K562 (cell line): Measurements from ENCODE around the gene PRDX1. TPM values are rescaled to one million over a fixed set of nuclear protein-coding genes. Genes with fewer than 3 reads are reported as not detected.

Experiments
- ATAC-seq: fragments of 200-7000 bp; cut with Tn5 transposase; 3 replicates; pipeline ENCODE4 v1.9.1; 2020; ENCODE audit warnings: moderate library complexity
- BruUV-seq: library from RNA; stranded (reverse); fragments of 400-500 nt; replicated peaks from 2 replicates; lab custom pipeline; 2021; lab: Mats Ljungman, UMichigan
- CTCF ChIA-PET: fragments of 300-600 bp; formaldehyde crosslinking; extraction: SDS; loops from one replicate; lab custom pipeline; 2021; ENCODE audit warnings: low intra/inter-chr PET ratio; lab: Yijun Ruan, JAX
- POLR2A ChIA-PET: fragments of 300-600, 350-650 bp; sonication (Branson Sonifier 250); formaldehyde crosslinking; extraction: SDS; loops from one replicate; lab custom pipeline; 2021; ENCODE audit warnings: antibody characterized with exemption, inconsistent platforms; lab: Yijun Ruan, JAX
- DNase-seq, 4 experiments: peaks; one replicate each; pipeline versions ENCODE4 v3.0.0 to v3.0.0-alpha.2; 2011 to 2018; ENCODE audit warnings: low spot score in 3 of 4, mixed read lengths in 3 of 4; ENCODE audit errors: extremely low read depth in 1 of 4
- FAIRE-seq: peaks from 2 replicates; lab custom pipeline; 2011; peaks lifted over from hg19 to GRCh38; lab: Jason Lieb, UNC
- H2AFZ ChIP-seq: 2 replicates; pipeline ENCODE4 v1.6.0; 2011; ENCODE audit warnings: low read depth, low read length, control low read depth, inconsistent platforms
- H3K27ac ChIP-seq: fragments of 200-600 bp; 3 replicates; pipeline ENCODE4 v1.8.0; 2011; ENCODE audit warnings: low read depth, mild to moderate bottlenecking, control low read depth, inconsistent platforms, low read length, moderate library complexity, mixed read lengths; ENCODE audit errors: extremely low read depth
- H3K27me3 ChIP-seq, 2 experiments: fragments of 300-600 bp in 1 of 2; 2 replicates in 1 of 2; 3 replicates in 1 of 2; pipeline versions ENCODE4 v1.6.0 to v1.8.0; 2011; ENCODE audit warnings: inconsistent platforms in 2 of 2, low read length in 2 of 2, mild to moderate bottlenecking in 1 of 2, mixed read lengths in 1 of 2, moderate library complexity in 1 of 2; ENCODE audit not compliant: control insufficient read depth in 2 of 2, insufficient read depth in 2 of 2
- H3K36me3 ChIP-seq: fragments of 300-600 bp; 3 replicates; pipeline ENCODE4 v1.8.0; 2011; ENCODE audit warnings: mild to moderate bottlenecking, low read length, inconsistent platforms; ENCODE audit not compliant: control insufficient read depth, insufficient read depth
- H3K4me1 ChIP-seq, 2 experiments: fragments of 200-600 bp in 1 of 2; replicated peaks in 1 of 2; 2 replicates in 1 of 2; 3 replicates in 1 of 2; pipeline versions ENCODE4 v1.5.1 to v1.8.0; 2011; ENCODE audit warnings: inconsistent platforms in 2 of 2, low read length in 2 of 2, mild to moderate bottlenecking in 1 of 2, mixed read lengths in 1 of 2, moderate library complexity in 1 of 2; ENCODE audit not compliant: control insufficient read depth in 2 of 2, insufficient read depth in 2 of 2
- H3K4me2 ChIP-seq: 2 replicates; pipeline ENCODE4 v1.6.1; 2011; ENCODE audit warnings: low read length, control low read depth, inconsistent platforms, mixed read lengths; ENCODE audit not compliant: insufficient read depth
- H3K4me3 ChIP-seq: fragments of 200-600 bp; sonication (generic), shearing (Covaris generic); 2 replicates; pipeline ENCODE4 v1.5.1; 2016; ENCODE audit warnings: control low read depth, inconsistent platforms
- H3K79me2 ChIP-seq: fragments of 200-600 bp; 3 replicates; pipeline ENCODE4 v1.8.0; 2011; ENCODE audit warnings: low read length, inconsistent platforms; ENCODE audit not compliant: control insufficient read depth, insufficient read depth
- H3K9ac ChIP-seq, 2 experiments: 2 replicates each; pipeline versions ENCODE4 v1.6.0 to v1.6.1; 2011; ENCODE audit warnings: low read depth in 2 of 2, low read length in 2 of 2, control low read depth in 1 of 2, inconsistent platforms in 1 of 2, mild to moderate bottlenecking in 1 of 2, mixed read lengths in 1 of 2; ENCODE audit not compliant: insufficient read depth in 1 of 2
- H3K9me1 ChIP-seq: one replicate; pipeline ENCODE4 v1.6.0; 2011; ENCODE audit warnings: inconsistent platforms, mild to moderate bottlenecking, low read length, moderate library complexity; ENCODE audit not compliant: control insufficient read depth, insufficient read depth
- H3K9me3 ChIP-seq: replicated peaks from 2 replicates; pipeline ENCODE4 v1.5.1; 2011; ENCODE audit warnings: low read depth, low read length, inconsistent platforms; ENCODE audit not compliant: control insufficient read depth, insufficient read depth
- H4K20me1 ChIP-seq: replicated peaks from 2 replicates; pipeline ENCODE4 v1.6.1; 2011; ENCODE audit warnings: low read length, inconsistent platforms, mixed read lengths; ENCODE audit not compliant: control insufficient read depth, insufficient read depth
- ETS2 ChIP-seq: IDR thresholded peaks from 2 replicates; pipeline ENCODE4 v1.6.1; 2016; ENCODE audit warnings: borderline replicate concordance, missing genetic modification characterization, mild to moderate bottlenecking, moderate library complexity, missing compliant biosample characterization; ENCODE audit not compliant: poor library complexity, severe bottlenecking
- RNF2 ChIP-seq: sonication (generic); IDR thresholded peaks from 2 replicates; pipeline ENCODE4 v1.6.1; 2016
- WGBS: fragments of 100-300 bp; shearing (Covaris generic); methylation state at CpG from one replicate; pipeline ENCODE4 v1.1.6; 2016; ENCODE audit warnings: low coverage, mixed read lengths; ENCODE audit not compliant: insufficient coverage; ENCODE audit errors: missing lambda C conversion rate; 5-methylcytosine and 5-hydroxymethylcytosine counted together
- in situ Hi-C: fragments of 300-500 bp; cut with MboI; formaldehyde crosslinking; loops from 4 replicates; pipeline ENCODE4 v1.15.0; 2018; ENCODE audit warnings: inconsistent platforms, mixed read lengths
- intact Hi-C: fragments of 100-400 bp; cut with micrococcal nuclease; formaldehyde crosslinking; loops from 2 replicates; pipeline ENCODE4 v1.14.2; 2022
- polyA plus RNA-seq, 8 experiments: library from polyadenylated mRNA; depleted of rRNA in 4 of 8; stranded (reverse) in 5 of 8; unstranded in 3 of 8; fragments of >200 nt; fragmentation: Nextera tagmentation in 2 of 8; fragmentation: Illumina TruSeq in 1 of 8; extraction: Ambion mirVana in 2 of 8; extraction: Trizol in 1 of 8; gene quantifications; 2 replicates each; pipeline versions ENCODE4 v1.2.1 to v1.2.3, GENCODE V29; 2011 to 2014; ENCODE audit warnings: inconsistent platforms in 1 of 8, missing spikeins in 1 of 8
- total RNA-seq, 7 experiments: library from RNA; depleted of rRNA in 6 of 7; stranded (reverse); fragments of >200 nt in 6 of 7; fragmentation: Illumina TruSeq in 2 of 7; extraction: Trizol in 2 of 7; gene quantifications; 2 replicates each; pipeline versions ENCODE4 v1.2.1 to v1.2.3, GENCODE V29; 2011 to 2021; ENCODE audit warnings: low replicate concordance in 1 of 7

The PRDX1 gene
- total and polyA plus RNA-seq, 9 of the 15 experiments (the other 6 are each of a cell fraction or from before 2014, with no cell fraction given) = 748 to 2,388 (median 1,045) TPM

DNA sequence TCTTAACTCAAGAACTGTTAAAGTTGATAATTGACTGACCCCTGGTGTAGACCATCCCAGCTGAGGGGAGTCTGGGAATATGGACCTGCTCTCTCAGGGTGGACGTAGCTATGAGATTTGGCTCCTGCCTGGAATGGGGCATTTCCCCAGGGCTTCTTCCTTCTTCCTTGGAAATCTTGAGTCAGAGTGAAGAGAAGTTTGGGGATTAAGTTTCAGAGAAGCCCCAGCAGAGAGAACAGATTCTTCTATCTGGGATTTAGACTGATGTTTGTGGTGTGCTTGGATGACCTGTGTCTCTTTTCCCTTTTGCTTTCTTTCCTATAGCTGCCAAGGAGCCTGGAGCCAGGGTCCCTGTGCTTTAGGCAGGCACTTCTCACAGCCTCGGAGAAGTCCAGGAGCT is 42.2 kb upstream of the PRDX1 start:
- WGBS = 100% methylated on average over 2 of the region's 2 CpGs
- intact Hi-C loops = no loop called here

DNA sequence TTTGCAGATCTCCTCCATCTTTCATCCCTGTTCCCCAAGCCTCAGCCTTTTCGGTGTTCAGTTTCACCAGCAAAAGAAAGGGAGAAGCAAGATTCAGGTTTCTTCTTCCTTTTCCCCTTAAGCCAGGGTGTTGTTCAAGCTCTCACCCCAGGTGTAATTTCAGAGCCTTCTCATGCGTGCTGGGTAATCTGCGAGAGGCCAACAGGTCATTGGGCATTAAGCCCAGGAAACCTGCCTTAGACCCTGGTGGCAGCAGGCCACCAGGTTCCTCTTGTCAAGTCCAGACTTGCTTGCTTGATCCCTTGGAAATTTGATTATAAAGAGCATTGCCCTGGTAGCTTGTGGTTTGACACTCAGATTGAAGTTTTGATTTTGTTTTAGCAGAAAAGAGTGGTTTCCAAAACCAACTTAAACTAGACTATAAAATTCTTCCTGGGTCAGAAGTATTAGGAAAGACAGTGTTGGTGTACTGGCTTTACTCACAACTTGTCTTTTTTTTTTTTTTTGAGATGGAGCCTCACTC is 35.8 kb upstream of the PRDX1 start:
- CTCF ChIA-PET = no interaction called here
- POLR2A ChIA-PET = interaction anchor here (0.6 to 2.5 kb wide), 11 partner anchors 9 to 218 kb away, joined by 3 to 18 read pairs (median 5); partner anchors contain the start of genes MUTYH, NASP, PRDX1 and TOE1
- Histone ChIP-seq H4K20me1 (0 out of 2 replicates have a peak, but pooled peaks cover 4% of the 10 kb centered on the region), H3K79me2 (peaks cover 32% of the 10 kb centered on the region), H3K9me1 (no peaks in the 10 kb centered on the region), H3K27me3 (no peaks in the 10 kb centered on the region), H3K36me3 (peaks cover 69% of the 10 kb centered on the region), H3K4me2 (no peak overlapping the region), H3K4me1 (peaks cover 0 to under 1% of the 10 kb centered on the region in 2 experiments; a peak in 1 of 5 replicates), H2AFZ (no peak overlapping the region), H3K9me3 (no peaks in the 10 kb centered on the region), H3K9ac (peak overlapping the region in 1 of 2 experiments; percentile 27; a peak in 1 of 4 replicates), H3K27ac (0 out of 3 replicates have a peak overlapping the region, but pooled peaks have one; percentile 34), H3K4me3 (no peak overlapping the region)
- WGBS = 70% methylated on average over 3 of the region's 3 CpGs
- ATAC-seq (no peak), DNase-seq (peak in 1 of 4 experiments; percentile 6), FAIRE-seq (no peak)
- TF ChIP-seq RNF2 = no peak
- in situ Hi-C loops (no loop called here), intact Hi-C loops (no loop called here)
- BruUV-seq = no TSS peak

More for the DNA sequence above, 42.2 kb upstream of the PRDX1 start:
- H3K9me1 ChIP-seq = no peaks in the 10 kb centered on the region
- H3K27me3 ChIP-seq = no peaks in the 10 kb centered on the region
- no peak overlapping the region for H3K4me2 ChIP-seq
- in situ Hi-C loops = no loop called here
- TF ChIP-seq ETS2 (tag) = no peak
- H3K4me3 ChIP-seq = no peak overlapping the region
- FAIRE-seq = no peak
- H4K20me1 ChIP-seq = peaks cover 4% of the 10 kb centered on the region; the same call in 1 of the 2 replicates
- no peaks in the 10 kb centered on the region for H3K9me3 ChIP-seq
- H3K27ac ChIP-seq = no peak overlapping the region
- peaks cover 18% of the 10 kb centered on the region; the same call in 1 of the 3 replicates for H3K79me2 ChIP-seq
- H2AFZ ChIP-seq = no peak overlapping the region
- H3K9ac ChIP-seq = peak overlapping the region in 1 of 2 experiments; percentile 81; a peak in 2 of 4 replicates
- H3K36me3 ChIP-seq = peaks cover 82% of the 10 kb centered on the region
- DNase-seq = no peak
- CTCF ChIA-PET = interaction anchor here (0.6 kb wide), 1 partner anchor 28 kb away, joined by 3 read pairs; no protein-coding TSS in a partner anchor
- POLR2A ChIA-PET = interaction anchor here (0.7 to 10.3 kb wide), 7 partner anchors 11 to 45 kb away, joined by 4 to 135 read pairs (median 5); partner anchors contain the start of genes AKR1A1, NASP and PRDX1
- peaks cover 3 to 7% of the 10 kb centered on the region in 2 experiments; a peak in 3 of 5 replicates for H3K4me1 ChIP-seq
- no TSS peak for BruUV-seq
- no peak for ATAC-seq
